Measurements from ENCODE around the gene MT1H.
A peak's percentile ranks its signal among the peaks of the same experiment; 100 is the strongest.
"Not testable (repeated sequence)": the region's sequence is repeated elsewhere in the genome, so short reads cannot be mapped to it uniquely, and the experiment has no call there.

The MT1H gene

DNA sequence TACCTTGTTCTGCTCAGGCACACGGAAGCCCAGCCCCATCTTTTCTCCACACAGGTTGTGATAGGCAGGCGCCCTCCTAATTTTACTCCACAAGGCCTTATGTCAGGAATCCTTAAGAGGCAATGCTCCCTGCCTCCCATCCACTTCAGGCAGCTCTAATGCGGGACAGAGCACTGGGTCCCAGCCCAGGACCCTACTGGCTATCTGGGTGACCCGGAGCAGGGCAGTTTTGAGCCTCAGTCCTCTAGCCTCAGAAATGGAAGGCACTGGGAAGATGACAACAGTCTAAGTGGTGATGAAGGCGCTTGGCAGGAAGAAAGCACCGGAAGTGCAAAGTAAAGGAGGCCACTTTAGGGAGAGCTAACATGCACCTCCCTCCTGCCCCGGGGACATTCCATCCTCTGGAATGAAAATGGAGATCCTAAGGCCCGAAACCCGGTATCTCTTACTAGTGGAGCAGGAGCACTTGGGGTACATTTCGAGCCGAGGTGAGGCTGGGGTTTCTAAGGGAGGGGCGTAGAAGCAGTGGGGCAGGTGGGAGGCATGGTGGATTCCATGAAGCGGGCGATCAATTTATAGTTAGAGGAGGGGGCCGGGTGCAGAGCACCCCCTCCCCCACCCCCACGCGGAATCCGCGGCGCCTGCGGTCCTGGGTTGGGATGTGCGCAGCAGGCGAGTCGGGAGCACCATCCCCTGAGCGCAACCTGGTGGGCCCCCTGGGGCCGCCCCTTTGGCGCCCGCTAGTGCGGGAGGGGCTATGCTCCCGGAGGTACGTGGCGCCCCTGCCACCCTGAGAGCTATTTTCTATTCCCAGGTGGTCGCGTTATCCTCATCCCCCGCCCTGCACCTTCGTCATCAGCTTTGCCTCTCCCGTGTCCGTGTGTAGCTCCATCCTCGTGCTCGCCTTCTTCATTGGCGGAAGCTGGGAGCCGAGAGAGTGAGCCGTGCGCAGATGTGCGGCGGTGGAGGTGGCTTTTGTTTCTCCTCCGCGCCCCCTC, 7.0 kb upstream of the MT1H start:
- H2AK5ac ChIP-seq (ENCODE audit: low read length, severe bottlenecking) = no peak overlapping the region
- H3K4me1 ChIP-seq (ENCODE audit: control insufficient read depth, insufficient read depth, low read depth, low read length) = peaks cover 14% of the 10 kb centered on the region
- H3K27ac ChIP-seq (ENCODE audit: low read length, poor library complexity, severe bottlenecking) = no peak overlapping the region
- H2BK120ac ChIP-seq (ENCODE audit: low read depth, low read length) = no peak overlapping the region
- H2BK12ac ChIP-seq (ENCODE audit: low read length in 2 of 2) = no peak overlapping the region
- H3K9ac ChIP-seq (ENCODE audit: low read length) = no peak overlapping the region
- H2BK15ac ChIP-seq (ENCODE audit: low read depth, poor library complexity, severe bottlenecking) = no peak overlapping the region
- no peak overlapping the region for H3K14ac ChIP-seq (ENCODE audit: low read length in 2 of 2)
- H3K4ac ChIP-seq (ENCODE audit: low read depth in 1 of 2, low read length in 2 of 2) = no peak overlapping the region
- no peak overlapping the region for H4K91ac ChIP-seq (ENCODE audit: low read length)
- H4K8ac ChIP-seq (ENCODE audit: low read length) = no peak overlapping the region
- H2AFZ ChIP-seq (ENCODE audit: low read depth, low read length) = no peak overlapping the region
- H3K23ac ChIP-seq (ENCODE audit: low read length in 2 of 2) = no peak overlapping the region
- no peak overlapping the region for H3K18ac ChIP-seq (ENCODE audit: low read depth in 1 of 2, low read length in 2 of 2)
- H3K4me3 ChIP-seq (ENCODE audit: insufficient read depth in 1 of 2, low read depth in 1 of 2, low read length in 2 of 2) = peak overlapping the region in 1 of 2 experiments; percentile 27
- H3K27me3 ChIP-seq (ENCODE audit: control insufficient read depth in 1 of 2, insufficient read depth in 1 of 2, low read length in 2 of 2) = peaks cover 92 to 96% of the 10 kb centered on the region in 2 experiments
- H2BK5ac ChIP-seq (ENCODE audit: low read depth, low read length, poor library complexity, severe bottlenecking) = no peak overlapping the region
- peak overlapping the region; percentile 19 for H3K4me2 ChIP-seq (ENCODE audit: low read length, poor library complexity, severe bottlenecking)
- DNase-seq = no peak
- WGBS = 7% methylated on average over 42 of the region's 48 CpGs
- H3K79me1 ChIP-seq (replicated peaks; ENCODE audit: low read length, poor library complexity, severe bottlenecking) = no peaks in the 10 kb centered on the region
- no peaks in the 10 kb centered on the region for H3K9me3 ChIP-seq (ENCODE audit: control insufficient read depth, low read length)
- no peaks in the 10 kb centered on the region for H3K36me3 ChIP-seq (ENCODE audit: control insufficient read depth in 1 of 2, insufficient read depth in 2 of 2, low read depth in 1 of 2, low read length in 2 of 2)

DNA sequence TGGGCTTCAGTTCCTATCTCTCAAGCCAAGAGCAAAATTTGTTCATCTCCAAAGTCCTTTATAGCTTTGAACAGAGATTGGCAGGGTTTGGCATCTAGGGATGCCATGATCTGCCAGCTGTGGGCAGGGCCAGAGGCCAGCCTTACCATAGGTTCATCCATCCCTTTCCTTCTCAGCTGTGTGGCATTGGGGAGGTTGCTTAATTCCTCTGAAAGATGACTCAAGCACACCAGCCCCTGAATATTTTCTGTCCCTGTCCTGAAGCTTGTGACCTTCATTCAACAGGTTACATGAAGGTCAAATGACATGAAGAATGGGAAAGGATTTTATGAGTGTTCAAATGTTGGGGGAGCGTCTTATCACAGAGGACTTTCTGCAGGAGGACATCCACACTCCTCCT, 5.1 kb upstream of the MT1H start:
- H3K27me3 ChIP-seq (ENCODE audit: control insufficient read depth in 1 of 2, insufficient read depth in 1 of 2, low read length in 2 of 2) = peaks cover 92 to 96% of the 10 kb centered on the region in 2 experiments
- no peak overlapping the region for H3K4me2 ChIP-seq (ENCODE audit: low read length, poor library complexity, severe bottlenecking)
- H2BK15ac ChIP-seq (ENCODE audit: low read depth, poor library complexity, severe bottlenecking) = no peak overlapping the region
- DNase-seq = no peak
- H3K9me3 ChIP-seq (ENCODE audit: control insufficient read depth, low read length) = no peaks in the 10 kb centered on the region
- H3K4me3 ChIP-seq (ENCODE audit: insufficient read depth in 1 of 2, low read depth in 1 of 2, low read length in 2 of 2) = no peak overlapping the region
- H3K36me3 ChIP-seq (ENCODE audit: control insufficient read depth in 1 of 2, insufficient read depth in 2 of 2, low read depth in 1 of 2, low read length in 2 of 2) = no peaks in the 10 kb centered on the region
- H3K23ac ChIP-seq (ENCODE audit: low read length in 2 of 2) = no peak overlapping the region
- no CpG with 5 or more reads among the region's 1 CpG for WGBS
- H2BK5ac ChIP-seq (ENCODE audit: low read depth, low read length, poor library complexity, severe bottlenecking) = no peak overlapping the region
- no peak overlapping the region for H2AK5ac ChIP-seq (ENCODE audit: low read length, severe bottlenecking)
- no peak overlapping the region for H3K27ac ChIP-seq (ENCODE audit: low read length, poor library complexity, severe bottlenecking)
- H2AFZ ChIP-seq (ENCODE audit: low read depth, low read length) = no peak overlapping the region
- H2BK120ac ChIP-seq (ENCODE audit: low read depth, low read length) = no peak overlapping the region
- H4K91ac ChIP-seq (ENCODE audit: low read length) = no peak overlapping the region
- no peak overlapping the region for H4K8ac ChIP-seq (ENCODE audit: low read length)
- peaks cover 18% of the 10 kb centered on the region for H3K4me1 ChIP-seq (ENCODE audit: control insufficient read depth, insufficient read depth, low read depth, low read length)
- no peak overlapping the region for H3K14ac ChIP-seq (ENCODE audit: low read length in 2 of 2)
- H3K79me1 ChIP-seq (replicated peaks; ENCODE audit: low read length, poor library complexity, severe bottlenecking) = no peaks in the 10 kb centered on the region
- H3K4ac ChIP-seq (ENCODE audit: low read depth in 1 of 2, low read length in 2 of 2) = no peak overlapping the region
- H2BK12ac ChIP-seq (ENCODE audit: low read length in 2 of 2) = no peak overlapping the region
- H3K18ac ChIP-seq (ENCODE audit: low read depth in 1 of 2, low read length in 2 of 2) = no peak overlapping the region
- no peak overlapping the region for H3K9ac ChIP-seq (ENCODE audit: low read length)

DNA sequence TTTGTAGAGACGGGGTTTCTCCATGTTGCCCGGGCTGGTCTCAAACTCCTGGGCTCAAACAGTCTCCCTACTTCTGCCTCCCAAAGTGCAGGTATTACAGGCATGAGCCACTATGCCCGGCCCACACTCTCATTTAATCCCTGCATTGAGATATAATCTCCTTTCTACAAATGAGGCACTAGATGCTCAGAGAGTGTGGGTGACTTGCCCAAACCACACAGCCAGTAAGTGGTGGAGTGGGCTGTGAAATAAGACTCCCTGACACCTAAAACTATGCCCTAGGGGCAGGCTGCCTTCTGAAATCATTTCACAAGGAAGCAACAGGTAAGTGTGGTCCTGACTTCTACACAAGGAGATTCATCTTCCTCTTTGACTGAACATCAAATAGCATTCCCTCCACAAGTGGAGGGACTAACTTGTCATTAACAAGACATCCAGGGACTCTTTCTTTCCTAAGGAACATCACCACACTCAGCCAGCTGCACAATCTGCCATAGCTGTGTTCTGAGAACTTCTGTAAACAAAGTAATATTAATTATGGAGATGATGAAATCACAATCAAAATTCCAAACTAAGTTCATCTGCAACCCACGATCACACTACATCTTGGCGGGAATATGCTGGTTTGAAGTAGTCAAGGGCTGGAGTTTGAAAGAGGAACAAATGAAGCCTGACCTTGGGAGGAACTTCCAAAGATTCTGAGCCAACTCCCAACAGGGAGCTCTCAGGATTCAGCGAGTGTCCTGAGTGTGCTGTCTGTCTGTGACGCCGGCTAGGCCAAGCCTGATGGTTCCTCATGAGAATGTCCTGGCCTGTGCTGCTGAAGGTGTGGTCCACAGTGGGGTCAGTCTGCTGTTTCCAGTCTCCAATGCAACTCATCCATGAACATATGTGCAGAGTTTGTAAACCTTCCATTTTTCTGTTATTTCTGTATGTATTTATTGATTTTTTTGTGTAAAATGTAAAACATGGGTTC, 4.0 kb upstream of the MT1H start:
- H2BK120ac ChIP-seq (ENCODE audit: low read depth, low read length); H3K9me3 ChIP-seq (ENCODE audit: control insufficient read depth, low read length); H4K8ac ChIP-seq (ENCODE audit: low read length); H3K4me2 ChIP-seq (ENCODE audit: low read length, poor library complexity, severe bottlenecking); H2BK12ac ChIP-seq (ENCODE audit: low read length in 2 of 2); H2BK15ac ChIP-seq (ENCODE audit: low read depth, poor library complexity, severe bottlenecking); H2AFZ ChIP-seq (ENCODE audit: low read depth, low read length); H2BK5ac ChIP-seq (ENCODE audit: low read depth, low read length, poor library complexity, severe bottlenecking); H3K4me3 ChIP-seq (ENCODE audit: insufficient read depth in 1 of 2, low read depth in 1 of 2, low read length in 2 of 2); H3K23ac ChIP-seq (ENCODE audit: low read length in 2 of 2); H3K27ac ChIP-seq (ENCODE audit: low read length, poor library complexity, severe bottlenecking); H4K91ac ChIP-seq (ENCODE audit: low read length); H3K18ac ChIP-seq (ENCODE audit: low read depth in 1 of 2, low read length in 2 of 2); H2AK5ac ChIP-seq (ENCODE audit: low read length, severe bottlenecking); H3K4ac ChIP-seq (ENCODE audit: low read depth in 1 of 2, low read length in 2 of 2); H3K9ac ChIP-seq (ENCODE audit: low read length); H3K14ac ChIP-seq (ENCODE audit: low read length in 2 of 2); H3K36me3 ChIP-seq (ENCODE audit: control insufficient read depth in 1 of 2, insufficient read depth in 2 of 2, low read depth in 1 of 2, low read length in 2 of 2); DNase-seq; H3K79me1 ChIP-seq (replicated peaks; ENCODE audit: low read length, poor library complexity, severe bottlenecking): not testable (repeated sequence)
- Histone ChIP-seq H3K27me3 (ENCODE audit: control insufficient read depth in 1 of 2, insufficient read depth in 1 of 2, low read length in 2 of 2) (peaks cover 92 to 96% of the 10 kb centered on the region in 2 experiments), H3K4me1 (ENCODE audit: control insufficient read depth, insufficient read depth, low read depth, low read length) (peaks cover 20% of the 10 kb centered on the region)
- 66% methylated on average over 7 of the region's 8 CpGs for WGBS

Data from mesenchymal stem cell (in vitro differentiated cells and primary cell).